PC-9 (cell line): ENCODE results near the gene MED22. TPM values are rescaled to one million over a fixed set of nuclear protein-coding genes. Genes with fewer than 3 reads are reported as not detected.

Source experiments
- BruUV-seq: library from RNA; stranded (reverse); fragments of 400-500 nt; replicated peaks from 2 replicates; lab custom pipeline; 2021; lab: Mats Ljungman, UMichigan
- CTCF ChIA-PET: fragments of 300-600 bp; sonication (Branson Sonifier 250); formaldehyde crosslinking; loops from one replicate; lab custom pipeline; 2022; ENCODE audit warnings: antibody characterized with exemption; lab: Charles Lee
- POLR2A ChIA-PET: fragments of 300-600 bp; sonication (Branson Sonifier 250); formaldehyde crosslinking; loops from one replicate; lab custom pipeline; 2022; ENCODE audit warnings: antibody characterized with exemption; ENCODE audit not compliant: unreplicated experiment; lab: Charles Lee
- DNase-seq, 2 experiments: peaks; one replicate each; pipeline versions ENCODE4 v3.0.0 to v3.0.0-alpha.2; 2015 to 2022; ENCODE audit warnings: mixed read lengths in 1 of 2
- H2AFZ ChIP-seq: fragments of 200-600 bp; sonication (generic); 2 replicates; pipeline ENCODE4 v1.8.1; 2017; ENCODE audit warnings: antibody characterized with exemption
- H3F3A ChIP-seq: fragments of 200-600 bp; sonication (generic); 2 replicates; pipeline ENCODE4 v1.8.1; 2017; ENCODE audit warnings: antibody characterized with exemption, mild to moderate bottlenecking, low read depth; ENCODE audit not compliant: insufficient read depth
- H3K27ac ChIP-seq: fragments of 200-600 bp; sonication (generic); 2 replicates; pipeline ENCODE4 v1.6.1; 2016; ENCODE audit warnings: mixed run types
- H3K27me3 ChIP-seq: fragments of 200-600 bp; sonication (generic); 2 replicates; pipeline ENCODE4 v1.6.1; 2016; ENCODE audit warnings: low read depth, mixed run types; ENCODE audit not compliant: insufficient read depth
- H3K36me3 ChIP-seq: fragments of 200-600 bp; sonication (generic); 2 replicates; pipeline ENCODE4 v1.6.1; 2016; ENCODE audit warnings: low read depth, mixed run types
- H3K4me1 ChIP-seq: fragments of 200-600 bp; sonication (generic); replicated peaks from 2 replicates; pipeline ENCODE4 v1.6.1; 2016; ENCODE audit warnings: mixed run types; ENCODE audit not compliant: insufficient read depth
- H3K4me2 ChIP-seq: fragments of 200-600 bp; sonication (generic); 2 replicates; pipeline ENCODE4 v1.6.1; 2017; ENCODE audit warnings: mixed run types
- H3K4me3 ChIP-seq: fragments of 200-600 bp; sonication (generic); 2 replicates; pipeline ENCODE4 v1.6.1; 2016; ENCODE audit warnings: mixed run types
- H3K79me2 ChIP-seq: fragments of 200-600 bp; sonication (generic); 2 replicates; pipeline ENCODE4 v1.6.1; 2017; ENCODE audit warnings: low read depth, mixed run types
- H3K9me2 ChIP-seq: fragments of 200-600 bp; sonication (generic); 2 replicates; pipeline ENCODE4 v1.8.1; 2017; ENCODE audit warnings: mild to moderate bottlenecking; ENCODE audit not compliant: insufficient read depth
- H3K9me3 ChIP-seq: fragments of 200-600 bp; sonication (generic); 2 replicates; pipeline ENCODE4 v1.8.1; 2016; ENCODE audit warnings: low read depth; ENCODE audit not compliant: insufficient read depth
- H4K20me1 ChIP-seq: fragments of 200-600 bp; sonication (generic); 2 replicates; pipeline ENCODE4 v1.8.1; 2017; ENCODE audit not compliant: insufficient read depth
- EZH2 ChIP-seq: fragments of 200-600 bp; sonication (generic); IDR thresholded peaks from 2 replicates; pipeline ENCODE4 v1.8.0; 2017; ENCODE audit warnings: antibody characterized with exemption, low read depth
- intact Hi-C: fragments of 100-400 bp; cut with micrococcal nuclease; formaldehyde crosslinking; loops from one replicate; pipeline ENCODE4 v1.10.0; 2022; ENCODE audit not compliant: unreplicated experiment
- total RNA-seq: library from RNA; stranded (reverse); gene quantifications from 2 replicates; pipeline ENCODE4 v1.2.3, GENCODE V29; 2021
- TF ChIP-seq, protein P1 (sequence below): fragments of 200-600 bp; sonication (generic); conservative IDR thresholded peaks from 2 replicates; pipeline ENCODE4 v1.6.1; 2017; ENCODE audit warnings: mixed run types, antibody characterized with exemption, mild to moderate bottlenecking, moderate library complexity

MED22 gene
- total RNA-seq, 1 experiment from 2014 or later = 38.7 TPM

DNA sequence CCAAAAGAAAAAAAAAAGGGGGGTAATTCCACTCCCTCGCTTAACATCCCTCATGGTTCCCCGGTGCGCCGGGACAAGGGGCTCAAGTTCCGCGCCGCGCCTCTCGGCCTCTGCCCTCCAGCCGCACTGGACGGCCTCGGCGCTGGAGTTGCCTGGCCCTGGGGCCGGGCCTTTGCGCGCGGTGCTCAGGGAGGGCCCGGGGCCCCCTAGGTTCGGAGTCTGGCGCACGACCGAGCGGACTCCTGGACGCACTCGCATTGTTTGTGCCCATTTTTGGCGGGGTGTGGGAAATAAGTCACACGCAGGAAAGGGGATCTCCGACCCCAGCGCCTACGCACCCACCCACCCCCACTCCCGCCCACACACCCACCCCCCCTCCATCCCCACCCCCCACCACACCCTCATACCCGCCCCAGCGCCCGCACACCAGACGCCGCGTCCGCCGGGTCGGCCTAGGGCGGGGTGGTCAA lies 381 bp downstream of the MED22 start:
- TF ChIP-seq EZH2 = no peak
- TF ChIP-seq, protein P1, sequence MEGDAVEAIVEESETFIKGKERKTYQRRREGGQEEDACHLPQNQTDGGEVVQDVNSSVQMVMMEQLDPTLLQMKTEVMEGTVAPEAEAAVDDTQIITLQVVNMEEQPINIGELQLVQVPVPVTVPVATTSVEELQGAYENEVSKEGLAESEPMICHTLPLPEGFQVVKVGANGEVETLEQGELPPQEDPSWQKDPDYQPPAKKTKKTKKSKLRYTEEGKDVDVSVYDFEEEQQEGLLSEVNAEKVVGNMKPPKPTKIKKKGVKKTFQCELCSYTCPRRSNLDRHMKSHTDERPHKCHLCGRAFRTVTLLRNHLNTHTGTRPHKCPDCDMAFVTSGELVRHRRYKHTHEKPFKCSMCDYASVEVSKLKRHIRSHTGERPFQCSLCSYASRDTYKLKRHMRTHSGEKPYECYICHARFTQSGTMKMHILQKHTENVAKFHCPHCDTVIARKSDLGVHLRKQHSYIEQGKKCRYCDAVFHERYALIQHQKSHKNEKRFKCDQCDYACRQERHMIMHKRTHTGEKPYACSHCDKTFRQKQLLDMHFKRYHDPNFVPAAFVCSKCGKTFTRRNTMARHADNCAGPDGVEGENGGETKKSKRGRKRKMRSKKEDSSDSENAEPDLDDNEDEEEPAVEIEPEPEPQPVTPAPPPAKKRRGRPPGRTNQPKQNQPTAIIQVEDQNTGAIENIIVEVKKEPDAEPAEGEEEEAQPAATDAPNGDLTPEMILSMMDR = no peak
- DNase-seq = peak in 1 of 2 experiments; percentile 55
- intact Hi-C loops = no loop called here
- Histone ChIP-seq H3K79me2 (peaks cover 58% of the 10 kb centered on the region), H3K27me3 (no peaks in the 10 kb centered on the region), H3K9me3 (no peaks in the 10 kb centered on the region), H3K4me2 (peak overlapping the region; percentile 95), H4K20me1 (peaks cover 50% of the 10 kb centered on the region), H3F3A (peaks cover 45% of the 10 kb centered on the region), H3K4me1 (peaks cover 17% of the 10 kb centered on the region), H2AFZ (peak overlapping the region; percentile 76), H3K9me2 (no peaks in the 10 kb centered on the region), H3K27ac (no peak overlapping the region; the same call in 1 of the 2 replicates), H3K4me3 (peak overlapping the region; percentile 99), H3K36me3 (peaks cover 41% of the 10 kb centered on the region)
- BruUV-seq = TSS peak; percentile 11
- ChIA-PET POLR2A (interaction anchor here (0.6 to 0.9 kb wide), 7 partner anchors 26 to 941 kb away, joined by 3 to 19 read pairs (median 6); partner anchors contain the start of gene GTF3C5), CTCF (interaction anchor here (0.7 to 1.1 kb wide), 2 partner anchors 56 to 162 kb away, joined by 3 to 5 read pairs; no protein-coding TSS in a partner anchor)

DNA sequence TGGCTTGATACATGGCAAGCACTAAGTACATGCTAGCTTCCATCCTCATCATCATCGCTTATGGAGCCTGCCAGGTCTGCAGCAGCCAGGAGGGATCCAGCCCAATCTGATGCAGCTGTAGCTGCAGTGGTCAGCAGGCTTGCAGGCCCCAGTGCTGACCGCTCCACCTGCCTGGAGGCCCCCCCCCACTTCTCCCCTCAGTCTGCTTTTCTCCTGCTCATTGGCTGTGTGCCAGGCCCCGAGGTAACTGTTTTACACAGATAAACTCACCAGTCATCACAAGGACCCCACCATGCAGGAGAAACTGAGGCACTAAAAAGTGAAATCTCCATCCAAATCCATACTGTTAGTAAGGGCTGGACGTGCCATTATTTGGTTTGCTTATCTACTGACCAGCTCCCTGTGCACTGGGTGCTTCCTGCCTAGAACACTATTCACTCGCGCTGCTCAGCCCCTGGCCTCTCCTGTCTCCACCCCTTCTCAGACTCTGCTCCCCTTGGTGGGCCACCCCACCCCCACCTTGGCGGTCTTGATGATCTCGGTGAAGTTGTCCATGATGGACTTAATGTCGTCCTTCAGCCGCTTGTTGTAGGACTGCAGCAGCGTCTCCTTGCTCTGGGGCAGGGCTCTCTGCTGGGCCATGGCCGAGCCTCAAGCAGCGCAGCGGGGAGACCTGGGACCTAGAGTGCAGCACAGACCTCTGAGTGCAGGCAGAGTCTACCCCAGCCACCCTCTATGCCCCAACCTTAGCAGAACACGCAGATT lies 1.7 kb downstream of the MED22 start:
- Histone ChIP-seq H3K4me1 (peaks cover 17% of the 10 kb centered on the region), H3K27ac (no peak overlapping the region), H3K4me2 (peak overlapping the region; percentile 84), H3K79me2 (peaks cover 58% of the 10 kb centered on the region), H3K9me2 (no peaks in the 10 kb centered on the region), H3F3A (peaks cover 32% of the 10 kb centered on the region), H4K20me1 (peaks cover 36% of the 10 kb centered on the region), H3K36me3 (peaks cover 29% of the 10 kb centered on the region), H3K27me3 (no peaks in the 10 kb centered on the region), H3K4me3 (peak overlapping the region; percentile 99; the same call in 1 of the 2 replicates), H3K9me3 (no peaks in the 10 kb centered on the region), H2AFZ (no peak overlapping the region)
- DNase-seq = no peak
- no peak for TF ChIP-seq EZH2
- TF ChIP-seq, protein P1 = no peak
- ChIA-PET POLR2A (interaction anchor here (0.6 kb wide), 2 partner anchors 93 to 308 kb away, joined by 3 to 9 read pairs; no protein-coding TSS in a partner anchor), CTCF (interaction anchor here (0.5 kb wide), 1 partner anchor 12 kb away, joined by 3 read pairs; no protein-coding TSS in a partner anchor)
- intact Hi-C loops = no loop called here
- no TSS peak for BruUV-seq

DNA sequence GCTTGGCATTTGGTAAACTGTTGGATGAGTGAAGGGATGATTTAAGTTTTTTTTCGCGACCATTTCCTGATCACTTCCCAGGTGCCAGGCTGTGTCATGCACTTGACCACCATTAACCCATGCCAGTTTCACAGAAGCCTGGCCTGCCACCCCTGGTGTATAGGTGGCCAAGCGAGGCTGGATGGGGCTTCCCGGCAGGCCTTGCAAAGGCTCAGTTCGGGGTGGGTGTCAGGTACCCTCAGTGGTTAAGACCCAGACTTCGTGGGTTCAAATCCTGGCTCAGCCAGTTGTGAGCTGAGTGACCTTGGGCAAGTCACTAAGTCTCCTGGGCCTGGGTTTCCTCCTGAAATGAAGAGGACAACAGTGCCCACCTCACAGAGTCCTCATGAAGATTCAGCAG lies 2.3 kb downstream of the MED22 start:
- DNase-seq = no peak
- H3K27ac ChIP-seq = no peak overlapping the region
- intact Hi-C loops = no loop called here
- H2AFZ ChIP-seq = no peak overlapping the region
- H3K9me2 ChIP-seq = no peaks in the 10 kb centered on the region
- POLR2A ChIA-PET = no interaction called here
- peaks cover 23% of the 10 kb centered on the region for H3K36me3 ChIP-seq
- peaks cover 53% of the 10 kb centered on the region for H3K79me2 ChIP-seq
- CTCF ChIA-PET = no interaction called here
- H3K4me2 ChIP-seq = no peak overlapping the region
- no peaks in the 10 kb centered on the region for H3K27me3 ChIP-seq
- BruUV-seq = no TSS peak
- H3K4me1 ChIP-seq = peaks cover 17% of the 10 kb centered on the region
- no peak overlapping the region for H3K4me3 ChIP-seq
- peaks cover 26% of the 10 kb centered on the region for H3F3A ChIP-seq
- H3K9me3 ChIP-seq = no peaks in the 10 kb centered on the region
- H4K20me1 ChIP-seq = peaks cover 30% of the 10 kb centered on the region
- no peak for TF ChIP-seq EZH2
- TF ChIP-seq, protein P1 = no peak
